ENCODE data around the gene TOMM22.

TOMM22 gene

DNA sequence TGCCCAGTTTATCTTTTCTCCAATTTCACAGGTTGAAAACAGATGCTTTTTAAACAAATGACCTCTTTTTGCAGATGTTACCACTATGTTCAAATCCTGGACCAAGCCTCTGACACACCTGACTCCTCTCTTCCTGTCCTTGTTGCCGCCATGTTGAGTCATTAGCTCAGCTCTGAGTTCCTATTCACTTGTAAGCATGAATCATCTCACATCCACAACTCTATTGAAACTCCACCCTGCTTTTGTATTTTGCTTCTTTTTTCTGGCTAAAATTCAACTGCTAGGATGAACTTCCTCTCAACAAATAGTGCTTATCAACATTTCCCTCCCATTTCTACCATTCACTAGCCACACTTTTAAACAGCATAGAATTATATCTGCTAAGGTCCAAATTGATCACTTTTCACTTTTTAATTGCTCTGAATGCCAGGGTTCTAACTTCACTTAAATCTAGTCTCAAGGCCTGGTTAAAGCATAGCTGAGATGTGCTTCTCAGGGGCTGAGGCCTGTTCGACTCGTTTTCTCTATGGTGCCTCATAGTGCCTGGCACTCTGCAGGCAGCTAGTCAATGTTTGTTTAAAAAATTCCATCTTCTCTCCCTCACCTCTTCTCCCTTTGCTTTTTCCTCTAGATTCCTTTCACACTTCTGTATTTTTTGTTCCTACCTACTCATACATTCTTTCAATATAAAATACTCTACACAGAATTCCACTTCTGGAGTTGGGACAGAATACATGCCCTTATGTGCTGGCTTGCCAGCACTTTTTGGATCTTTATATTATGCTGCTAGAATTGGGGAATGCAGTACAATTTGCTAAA is 15.1 kb downstream of the TOMM22 start:
- no peak for DNase-seq (ENCODE audit: low read depth)

DNA sequence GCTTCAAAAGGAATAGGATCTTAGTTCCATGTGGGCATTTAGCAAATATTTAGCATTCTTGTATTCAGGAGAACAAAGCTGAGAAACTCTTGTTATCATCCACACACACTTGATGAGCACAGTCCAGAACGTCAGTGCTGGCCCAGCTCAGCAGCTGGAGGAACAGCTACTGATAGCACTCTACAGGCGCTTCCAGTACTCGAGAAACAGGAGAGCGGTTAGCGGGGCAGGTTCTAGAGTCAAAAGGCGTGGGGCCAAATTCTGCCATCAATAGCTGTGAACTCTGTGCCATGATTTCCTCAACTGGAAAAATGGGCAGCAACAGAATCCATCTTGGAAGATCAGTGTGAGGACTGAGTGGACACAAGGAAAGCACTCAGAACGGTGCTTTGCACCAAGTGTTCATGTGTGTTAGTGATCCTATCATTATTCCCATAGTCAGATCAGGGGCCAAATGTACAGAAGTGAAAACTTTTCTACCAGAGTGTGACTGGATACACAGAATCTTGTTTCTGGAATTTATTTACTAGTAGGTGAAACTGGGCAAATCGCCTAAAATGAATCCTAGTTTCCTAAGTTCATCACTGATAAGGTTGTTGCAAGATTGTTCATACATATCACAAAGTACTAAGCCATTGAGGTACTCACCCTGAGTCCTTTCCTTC is 15.8 kb downstream of the TOMM22 start:
- DNase-seq (ENCODE audit: low read depth): no peak

DNA sequence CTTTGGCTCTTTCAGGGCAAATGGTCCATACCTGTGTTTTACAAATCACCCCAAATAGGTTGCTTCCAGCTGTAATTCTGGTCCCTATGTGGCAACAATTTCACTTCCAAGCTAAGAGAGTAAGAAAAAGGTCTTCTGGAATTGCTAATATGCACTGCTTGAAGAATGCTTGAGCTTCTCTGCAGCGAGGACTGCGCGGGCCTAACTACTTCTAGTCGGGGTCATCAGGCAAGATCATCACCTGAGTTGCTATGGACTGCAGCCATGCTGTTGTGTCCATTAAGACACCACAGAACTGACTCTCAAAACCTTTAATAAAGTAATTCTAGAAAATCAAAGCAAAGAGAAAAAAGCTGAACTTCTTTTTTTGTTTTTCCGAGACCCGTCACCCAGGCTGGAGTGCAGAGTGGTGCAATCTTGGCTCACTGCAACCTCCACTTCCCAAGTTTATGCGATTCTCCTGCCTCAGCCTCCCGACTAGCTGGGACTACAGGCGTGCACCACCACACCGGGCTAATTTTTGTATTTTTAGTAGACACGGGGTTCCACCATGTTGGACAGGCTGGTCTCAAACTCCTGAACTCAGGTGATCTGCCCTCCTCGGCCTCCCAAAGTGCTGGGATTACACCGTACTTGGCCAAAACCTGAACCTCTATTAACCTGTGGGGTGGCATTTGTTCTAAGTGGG is 16.8 kb downstream of the TOMM22 start:
- no peak for DNase-seq (ENCODE audit: low read depth)

DNA sequence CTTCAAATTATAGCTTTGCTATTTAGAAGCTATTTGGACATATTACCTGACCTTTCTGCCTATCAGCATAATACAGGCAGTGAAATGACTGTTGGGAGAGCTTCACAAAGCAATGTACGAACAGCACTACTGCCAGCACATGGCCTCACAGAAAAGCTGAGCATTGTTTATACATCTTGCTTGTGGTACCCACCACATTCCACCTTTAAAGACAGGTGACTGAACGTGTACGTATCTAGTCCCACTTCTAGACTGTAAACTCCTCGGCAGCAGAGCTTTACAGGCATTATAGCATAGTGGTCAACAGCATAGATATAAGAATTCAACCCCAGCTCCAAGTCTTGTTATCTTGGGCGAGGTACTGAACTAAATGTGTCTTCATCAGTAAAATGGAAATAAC is 17.4 kb downstream of the TOMM22 start:
- no peak for DNase-seq (ENCODE audit: low read depth)

DNA sequence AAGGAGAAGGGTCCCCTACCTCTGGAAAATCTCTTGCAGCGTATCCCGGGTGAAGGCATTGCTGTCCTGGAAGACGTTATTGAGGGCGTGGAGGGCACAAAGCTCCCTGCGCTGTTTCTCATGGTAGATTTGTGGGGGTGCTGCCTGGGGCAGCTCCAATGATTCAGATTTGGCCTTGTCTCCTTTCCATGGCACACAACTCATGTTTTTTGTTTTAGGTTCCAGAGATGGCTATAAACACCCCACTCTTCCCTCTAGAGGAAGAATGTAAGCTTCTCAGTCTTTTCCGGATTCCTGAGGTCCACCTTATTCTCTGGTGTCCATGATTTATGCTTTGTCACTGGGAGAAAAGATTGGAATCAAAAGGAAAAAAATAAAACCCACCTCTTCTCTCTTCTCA is 18.0 kb downstream of the TOMM22 start:
- no peak for DNase-seq (ENCODE audit: low read depth)

DNA sequence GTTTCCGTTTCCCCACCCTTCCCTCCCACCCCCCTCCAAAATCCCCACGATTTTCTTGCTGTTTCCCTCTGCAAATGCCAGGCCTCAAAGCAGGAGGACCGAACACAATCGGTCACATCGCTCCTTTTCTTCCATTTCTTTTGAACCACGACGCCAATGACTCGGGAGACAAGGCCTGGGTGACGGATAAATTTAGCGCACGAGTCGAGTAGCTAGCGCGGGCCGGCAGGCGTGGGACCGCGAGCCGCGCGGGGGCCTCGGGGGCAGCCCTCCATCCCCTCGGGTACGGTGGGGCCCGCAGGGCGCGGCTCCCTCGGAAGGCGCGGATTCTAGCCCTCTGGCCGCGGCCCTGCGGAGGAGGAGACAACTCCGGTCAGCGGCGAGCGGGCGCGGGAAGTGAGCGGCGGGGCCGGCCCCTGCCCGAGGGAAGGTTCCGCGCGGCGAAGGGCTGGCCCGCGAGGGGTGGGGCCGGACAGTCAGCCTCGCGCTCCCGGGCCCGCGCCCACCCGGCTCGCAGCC is 18.6 kb downstream of the TOMM22 start:
- DNase-seq (ENCODE audit: low read depth): no peak

DNA sequence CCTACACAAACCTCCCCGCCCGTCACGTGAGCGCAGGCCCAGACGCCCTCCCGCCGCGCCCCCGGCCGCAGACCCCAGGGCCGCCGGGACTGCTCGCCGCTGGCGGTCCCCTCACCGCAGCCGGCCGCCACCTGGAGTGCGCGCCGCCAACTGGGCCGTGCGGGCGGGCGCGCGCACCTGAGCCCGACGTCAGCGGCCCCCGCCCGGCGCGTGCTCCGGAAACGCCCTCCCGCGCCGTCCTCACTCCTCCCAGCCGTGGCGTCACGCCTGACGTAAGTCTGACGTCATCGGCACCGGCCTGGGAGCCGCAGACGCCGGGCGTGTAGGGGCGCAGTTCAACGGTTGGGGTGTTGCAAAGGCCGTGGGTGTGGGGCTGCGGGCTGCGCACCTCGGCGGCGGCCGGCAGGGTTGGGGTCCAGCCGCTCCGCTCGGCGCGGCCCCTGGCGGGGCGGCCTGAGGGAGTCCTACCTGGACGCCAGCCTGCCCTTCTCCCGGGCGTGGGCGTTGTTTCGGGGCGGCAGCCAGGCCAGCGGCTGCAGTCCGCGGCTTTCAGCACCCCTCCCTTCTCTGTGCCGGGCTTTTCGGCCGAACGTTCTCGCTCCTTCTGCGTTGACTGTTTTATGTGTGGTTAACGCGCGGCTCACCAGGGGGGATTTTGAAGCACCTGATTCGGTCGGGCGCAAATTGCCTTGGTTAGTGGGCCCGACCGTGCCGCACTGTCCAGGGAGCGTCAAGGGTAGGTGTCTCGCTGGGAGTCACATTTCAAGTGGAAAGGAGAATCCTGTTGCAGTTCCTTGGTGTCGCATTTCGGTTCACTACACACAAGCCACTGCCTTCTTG is 19.3 kb downstream of the TOMM22 start, which contains the start of gene JOSD1:
Gene JOSD1, minus strand, starts transcription at position 155 of the 840 bp plus-strand sequence. CDS start 956 bp downstream, outside the sequence.
- DNase-seq (ENCODE audit: low read depth): peak; percentile 96

DNA sequence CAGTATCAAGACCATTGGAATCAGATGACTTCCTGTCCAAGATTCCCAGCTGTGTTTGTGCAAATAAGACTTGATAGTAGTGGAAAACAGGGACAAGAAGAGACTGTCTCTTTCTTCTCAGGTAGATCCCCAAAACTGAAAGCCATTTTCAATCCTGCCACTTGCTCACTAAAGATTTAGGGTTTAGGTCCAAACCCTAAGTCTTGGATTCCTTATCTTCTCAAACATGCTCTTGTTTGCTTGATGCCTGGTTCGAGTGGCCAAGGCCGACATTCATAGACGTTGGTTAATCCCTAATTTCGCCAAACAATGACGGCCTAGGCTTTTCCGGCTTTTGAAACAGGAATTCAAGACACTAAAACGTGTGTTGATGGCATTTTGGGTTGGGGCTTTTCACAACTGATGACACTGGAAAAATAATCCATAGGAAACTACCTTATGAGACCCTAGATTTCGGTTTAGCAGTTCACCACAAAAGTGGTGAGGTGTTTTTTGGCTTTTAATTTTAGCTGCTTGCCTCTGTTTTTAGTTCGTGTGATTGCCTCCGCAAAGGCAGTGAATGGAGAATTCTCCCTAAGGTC is 23.0 kb downstream of the TOMM22 start:
- no peak for DNase-seq (ENCODE audit: low read depth)

DNA sequence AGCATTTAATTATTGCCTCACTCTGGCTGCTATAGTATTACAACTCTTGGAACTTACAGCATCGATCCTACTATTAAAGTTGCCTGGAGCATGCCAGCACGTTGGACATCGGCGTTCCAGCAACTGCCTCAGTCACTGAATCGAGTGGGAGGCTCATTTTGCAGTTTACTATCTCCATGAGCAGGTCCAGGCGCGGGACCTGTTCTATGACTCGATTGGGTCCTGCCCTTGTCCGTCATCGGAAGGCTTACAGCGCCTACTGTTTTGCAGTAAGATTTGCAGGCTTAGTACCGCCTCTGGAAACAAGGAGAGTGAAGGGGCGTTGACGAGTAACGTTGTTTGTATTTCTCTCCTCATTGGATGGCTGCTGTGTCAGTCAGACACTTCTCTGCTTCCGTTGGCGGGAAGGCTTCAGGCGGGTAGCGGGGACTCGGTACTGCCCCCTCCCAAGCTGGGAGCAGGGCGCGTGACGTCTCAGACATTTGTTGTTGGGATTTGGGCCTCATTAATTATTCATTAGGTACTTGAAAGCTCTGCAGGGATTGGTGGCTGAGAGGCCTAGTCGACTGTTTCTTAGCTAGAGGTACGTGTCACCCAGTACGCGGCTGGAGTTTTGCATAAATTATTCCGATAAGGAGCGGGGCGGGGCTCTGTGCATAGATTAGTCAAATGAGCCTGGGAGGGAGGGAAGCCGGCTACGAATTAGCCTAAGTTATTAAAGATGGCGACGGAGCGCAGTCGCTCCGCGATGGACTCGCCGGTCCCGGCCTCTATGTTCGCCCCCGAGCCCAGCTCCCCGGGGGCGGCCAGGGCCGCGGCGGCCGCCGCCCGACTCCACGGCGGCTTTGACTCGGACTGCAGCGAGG is 23.7 kb downstream of the TOMM22 start, which contains the start of gene GTPBP1:
Gene GTPBP1, plus strand, starts transcription at position 710 of the 866 bp plus-strand sequence. Its CDS starts 12 bp downstream, at position 722.
- DNase-seq (ENCODE audit: low read depth): peak; percentile 92

DNA sequence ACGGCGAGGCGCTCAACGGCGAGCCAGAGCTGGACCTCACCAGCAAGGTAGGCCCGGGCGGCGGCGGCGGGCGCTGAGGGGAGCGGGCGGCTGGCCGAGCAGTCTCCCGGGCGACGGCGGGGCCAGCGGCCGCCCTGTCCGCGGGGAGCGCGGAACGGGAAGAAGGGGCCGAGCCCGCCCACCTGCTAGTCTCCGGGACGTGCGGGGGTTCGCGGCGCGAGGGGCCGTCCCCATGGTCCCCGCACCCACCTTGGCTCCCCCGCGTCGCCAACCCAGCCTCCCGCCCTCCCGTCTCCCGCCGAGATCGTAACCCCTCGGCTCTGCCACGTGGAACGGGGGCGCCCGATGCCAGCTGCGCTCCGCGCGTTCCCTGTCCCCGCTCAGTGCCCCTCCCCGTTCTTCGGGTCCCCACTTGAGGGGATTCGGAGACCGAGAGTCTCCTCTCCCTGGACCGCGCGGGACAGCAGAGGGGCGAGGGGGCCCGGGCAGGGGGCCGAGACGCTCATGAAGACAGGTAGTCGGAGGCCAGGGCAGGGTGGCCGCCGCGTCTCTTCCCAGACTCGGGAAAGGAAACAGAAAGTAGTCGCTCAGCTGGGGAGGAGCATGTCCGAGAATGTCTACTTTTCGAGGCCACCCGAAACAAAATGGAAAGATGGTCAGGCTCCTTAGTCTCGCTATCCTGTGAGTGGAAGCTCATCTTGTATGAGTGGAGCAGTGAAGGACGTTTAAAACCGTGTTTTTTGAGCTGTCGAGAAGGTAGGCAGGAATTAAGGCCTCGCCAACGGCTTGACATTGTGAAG is 24.5 kb downstream of the TOMM22 start:
- DNase-seq (ENCODE audit: low read depth): no peak

DNA sequence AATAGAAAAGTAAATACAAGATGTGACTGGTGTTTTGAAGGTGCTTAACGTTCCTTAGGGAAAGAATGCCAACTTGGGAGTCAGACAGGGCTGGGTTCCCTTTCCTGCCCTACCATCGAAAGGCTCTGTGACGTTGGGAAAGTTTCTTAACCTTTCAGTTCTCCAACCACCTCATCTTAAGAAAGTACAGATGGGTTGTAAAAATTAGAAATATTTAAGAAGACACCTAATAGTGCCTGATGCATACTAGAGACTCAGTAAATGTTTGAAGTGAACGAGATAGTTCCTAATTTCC is 25.1 kb downstream of the TOMM22 start:
- no peak for DNase-seq (ENCODE audit: low read depth)

DNA sequence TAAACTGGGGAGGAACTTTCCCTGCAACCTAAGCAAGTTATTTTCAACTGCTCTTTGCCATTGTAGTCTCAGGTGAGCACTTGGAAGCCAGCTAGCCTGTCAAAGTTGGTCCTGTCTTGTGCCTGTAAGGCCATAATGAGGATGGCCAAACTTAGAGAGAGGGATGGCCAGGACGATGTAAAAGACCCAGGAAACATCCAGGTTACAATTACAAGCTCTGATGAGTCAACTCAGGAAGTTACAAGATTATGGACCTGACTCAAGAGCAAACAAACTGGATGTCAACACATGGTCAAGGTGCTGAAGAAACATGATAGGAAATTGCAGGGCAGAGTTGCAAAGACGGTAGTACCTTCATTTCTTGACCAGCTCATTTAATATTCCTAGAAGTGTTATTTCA is 25.6 kb downstream of the TOMM22 start:
- DNase-seq (ENCODE audit: low read depth): no peak

DNA sequence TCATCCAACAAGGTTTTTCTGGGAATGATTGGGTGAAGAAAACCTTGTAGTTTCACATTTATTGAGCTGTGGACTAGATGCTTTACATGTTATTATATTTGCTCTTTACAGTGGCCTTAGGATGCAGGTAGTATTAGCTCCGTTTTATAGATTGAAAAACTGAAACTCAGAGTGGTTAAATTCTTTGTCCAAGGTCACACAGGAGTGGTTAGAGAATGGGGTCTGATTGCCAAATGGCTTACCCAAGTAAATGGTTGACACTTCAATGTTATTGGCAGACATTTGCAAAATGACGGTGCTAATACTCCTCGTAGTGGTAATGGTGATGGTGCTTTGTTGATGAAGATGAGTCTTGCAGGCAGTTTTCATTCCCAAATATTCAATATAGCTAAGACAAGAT is 26.2 kb downstream of the TOMM22 start:
- no peak for DNase-seq (ENCODE audit: low read depth)

DNA sequence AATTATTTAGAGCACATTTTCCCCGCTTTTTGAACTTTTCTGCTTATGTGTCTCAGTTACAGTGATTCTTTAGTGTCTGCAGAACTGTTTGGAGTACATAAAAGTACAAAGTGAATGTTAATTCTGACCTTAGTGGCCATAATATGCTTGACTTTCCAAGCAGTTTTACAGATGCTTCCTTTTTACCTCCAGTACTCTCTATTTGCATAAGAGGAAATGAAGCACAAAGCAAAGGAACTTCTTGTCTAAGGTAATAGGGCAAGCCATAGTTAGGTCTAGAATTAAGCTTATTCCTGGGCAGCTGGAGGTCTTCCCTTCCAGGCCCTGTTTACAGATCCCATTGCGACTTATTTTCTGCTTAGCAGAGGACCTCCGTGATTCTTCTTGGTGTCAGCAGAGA is 27.5 kb downstream of the TOMM22 start:
- DNase-seq (ENCODE audit: low read depth): no peak

DNA sequence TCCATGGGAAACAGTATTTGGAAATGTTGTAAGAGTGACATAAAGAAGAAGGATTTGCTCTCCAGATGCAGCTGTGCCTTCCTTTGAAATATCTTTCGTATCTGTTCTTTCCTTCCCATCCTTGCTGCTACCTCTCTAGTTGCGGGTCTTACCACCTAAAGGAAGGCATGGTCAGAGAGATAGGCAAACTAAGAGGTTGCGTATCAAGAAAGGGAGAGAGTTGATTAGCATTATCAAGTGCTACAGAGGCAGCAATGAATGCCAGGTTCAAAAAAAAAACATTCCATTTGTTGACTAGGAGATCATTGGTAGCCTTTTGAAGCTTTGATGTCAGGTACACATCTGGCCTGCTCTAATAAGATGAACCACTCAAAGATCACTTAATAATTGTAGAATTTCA is 28.6 kb downstream of the TOMM22 start:
- DNase-seq (ENCODE audit: low read depth): no peak

DNA sequence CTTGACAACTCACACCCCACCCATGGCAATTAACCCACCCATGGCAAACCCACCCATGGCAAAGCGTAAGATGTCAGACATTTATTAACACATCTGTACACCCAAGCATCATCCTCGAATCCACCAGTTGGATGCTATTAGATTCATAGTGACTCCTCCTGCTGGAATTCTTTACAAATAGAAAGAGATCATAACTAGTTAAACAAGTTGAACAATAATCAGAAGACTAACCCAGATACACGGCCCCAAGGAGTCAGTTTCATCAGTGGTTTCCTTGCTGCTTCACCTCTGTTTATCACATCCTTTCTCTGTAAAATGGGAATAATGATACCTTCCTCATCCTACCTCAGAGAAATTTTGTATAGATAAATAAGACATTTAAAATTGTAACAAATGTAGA is 29.1 kb downstream of the TOMM22 start:
- DNase-seq (ENCODE audit: low read depth): no peak

DNA sequence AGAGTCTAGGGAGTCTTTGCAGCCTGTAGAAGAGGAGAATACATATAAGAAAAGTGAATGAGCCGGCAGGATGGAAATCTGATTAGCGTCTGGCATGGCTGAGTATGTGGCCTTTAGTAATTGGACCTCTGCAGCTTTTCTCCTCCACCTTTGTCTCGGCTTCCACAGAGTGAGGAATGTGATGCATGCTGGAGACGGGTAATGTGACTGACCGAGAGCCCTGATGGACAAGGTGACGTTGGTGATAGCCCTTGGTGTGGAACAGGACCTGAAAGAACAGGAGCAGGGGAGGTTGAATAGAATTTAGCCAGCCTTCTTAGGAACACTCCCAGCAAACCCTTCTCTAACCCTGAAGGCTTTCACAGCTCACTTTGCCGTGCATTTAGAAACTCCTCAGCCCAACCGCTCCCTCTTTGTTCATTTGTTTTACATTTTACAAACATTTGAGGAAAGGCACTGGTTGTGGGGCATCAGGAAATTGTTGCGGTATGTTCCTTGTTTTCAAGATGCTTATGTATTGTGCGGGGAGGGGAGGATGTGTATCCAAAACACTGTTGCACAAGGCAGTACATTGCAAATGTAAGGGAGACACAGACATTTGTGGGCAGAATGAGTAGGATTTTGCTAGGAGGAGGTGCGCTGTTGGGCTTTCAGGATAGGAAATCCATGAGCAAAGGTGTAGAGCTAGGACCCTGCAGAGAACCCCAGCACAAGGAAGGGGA is 30.9 kb downstream of the TOMM22 start:
- no peak for DNase-seq (ENCODE audit: low read depth)

DNA sequence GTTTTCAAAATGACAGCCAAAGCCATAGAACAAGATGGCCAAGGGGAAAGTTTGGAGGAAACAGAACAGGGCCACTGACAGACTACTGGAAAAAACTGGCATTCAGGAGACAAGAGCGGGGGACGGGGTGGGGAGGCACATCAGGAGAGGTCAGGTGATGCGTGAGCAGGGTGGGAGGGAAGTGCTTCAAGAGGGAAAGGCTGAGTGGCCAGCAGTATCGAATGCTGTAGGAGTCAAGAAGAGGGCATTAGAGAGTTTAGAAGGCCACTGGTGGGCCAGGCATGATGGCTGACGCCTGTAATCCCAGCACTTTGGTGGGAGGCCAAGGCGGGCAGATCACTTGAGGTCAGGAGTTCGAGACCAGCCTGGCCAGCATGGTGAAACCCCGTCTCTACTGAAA is 32.2 kb downstream of the TOMM22 start:
- DNase-seq (ENCODE audit: low read depth): no peak

DNA sequence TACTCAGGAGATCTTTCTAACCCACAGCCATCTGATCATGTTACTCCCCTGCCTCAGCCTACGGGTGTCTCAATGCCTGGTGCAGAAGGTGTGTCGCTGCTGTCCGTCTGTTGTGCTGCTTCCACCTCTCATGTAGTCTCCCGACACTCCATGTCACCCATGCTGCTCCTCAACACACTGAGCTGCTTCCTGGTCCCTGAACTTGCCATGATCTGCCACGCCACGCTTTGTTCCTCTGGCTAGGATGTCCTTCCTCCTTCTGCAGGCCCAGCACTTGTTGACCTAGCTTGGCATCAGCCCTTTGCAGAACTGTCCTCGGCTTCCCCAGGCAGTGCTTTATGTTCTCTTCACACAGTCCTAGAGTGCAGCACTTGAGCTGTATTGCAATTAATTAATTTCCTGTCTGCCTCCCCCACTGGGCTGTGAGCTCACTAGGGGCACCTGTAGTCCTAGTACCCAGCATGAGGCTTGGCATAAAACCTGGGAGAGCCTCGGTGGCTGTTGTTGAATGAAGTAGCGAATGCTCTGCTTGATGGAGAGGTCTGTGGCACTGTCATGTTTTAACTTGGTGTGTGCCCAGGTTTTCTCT is 33.5 kb downstream of the TOMM22 start:
- DNase-seq (ENCODE audit: low read depth): no peak
